Activated T-helper 1 cell treated with anti-CD3 and anti-CD28 coated beads, Interleukin-12 subunit alpha, Interleukin-12 subunit beta, Interleukin-2, Interleukin-4 antibody, amounts not matched to agents 30 ng/mL and 10 ng/mL and 1 ng/mL, durations not matched to agents 14 hours and 24 hours and 36 hours (primary cell): ENCODE measurements around the gene EID1. TPM values are rescaled to one million over a fixed set of nuclear protein-coding genes. Genes with fewer than 3 reads are reported as not detected.
"Not testable (repeated sequence)": the region's sequence is repeated elsewhere in the genome, so short reads cannot be mapped to it uniquely, and the experiment has no call there.

Source experiments
- DNase-seq: peaks from one replicate; pipeline ENCODE4 v3.0.0; 2021; ENCODE audit warnings: low spot score
- H3K27ac Mint-ChIP-seq: one replicate; pipeline ENCODE4 v1.8.0; 2021; ENCODE audit warnings: mild to moderate bottlenecking, mixed read lengths
- H3K27me3 Mint-ChIP-seq: one replicate; pipeline ENCODE4 v1.8.0; 2022; ENCODE audit warnings: mild to moderate bottlenecking, moderate library complexity, mixed read lengths; ENCODE audit not compliant: insufficient read depth
- H3K36me3 Mint-ChIP-seq: one replicate; pipeline ENCODE4 v1.8.0; 2021; ENCODE audit warnings: low read depth, mixed read lengths
- H3K4me1 Mint-ChIP-seq: one replicate; pipeline ENCODE4 v1.8.0; 2021; ENCODE audit warnings: low read depth, mixed read lengths
- H3K4me3 Mint-ChIP-seq: one replicate; pipeline ENCODE4 v1.8.0; 2021; ENCODE audit warnings: mild to moderate bottlenecking, moderate library complexity, mixed read lengths
- H3K9me3 Mint-ChIP-seq: one replicate; pipeline ENCODE4 v1.8.0; 2021; ENCODE audit warnings: mixed read lengths
- intact Hi-C: fragments of 100-400 bp; cut with micrococcal nuclease; formaldehyde crosslinking; loops from one replicate; pipeline ENCODE4 v1.15.1; 2024
- total RNA-seq: library from RNA; stranded (reverse); gene quantifications from 2 replicates; pipeline ENCODE4 v1.2.3, GENCODE V29; 2022

Gene EID1, protein sequence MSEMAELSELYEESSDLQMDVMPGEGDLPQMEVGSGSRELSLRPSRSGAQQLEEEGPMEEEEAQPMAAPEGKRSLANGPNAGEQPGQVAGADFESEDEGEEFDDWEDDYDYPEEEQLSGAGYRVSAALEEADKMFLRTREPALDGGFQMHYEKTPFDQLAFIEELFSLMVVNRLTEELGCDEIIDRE
- total RNA-seq = 177 and 183 TPM in 2 replicates

DNA sequence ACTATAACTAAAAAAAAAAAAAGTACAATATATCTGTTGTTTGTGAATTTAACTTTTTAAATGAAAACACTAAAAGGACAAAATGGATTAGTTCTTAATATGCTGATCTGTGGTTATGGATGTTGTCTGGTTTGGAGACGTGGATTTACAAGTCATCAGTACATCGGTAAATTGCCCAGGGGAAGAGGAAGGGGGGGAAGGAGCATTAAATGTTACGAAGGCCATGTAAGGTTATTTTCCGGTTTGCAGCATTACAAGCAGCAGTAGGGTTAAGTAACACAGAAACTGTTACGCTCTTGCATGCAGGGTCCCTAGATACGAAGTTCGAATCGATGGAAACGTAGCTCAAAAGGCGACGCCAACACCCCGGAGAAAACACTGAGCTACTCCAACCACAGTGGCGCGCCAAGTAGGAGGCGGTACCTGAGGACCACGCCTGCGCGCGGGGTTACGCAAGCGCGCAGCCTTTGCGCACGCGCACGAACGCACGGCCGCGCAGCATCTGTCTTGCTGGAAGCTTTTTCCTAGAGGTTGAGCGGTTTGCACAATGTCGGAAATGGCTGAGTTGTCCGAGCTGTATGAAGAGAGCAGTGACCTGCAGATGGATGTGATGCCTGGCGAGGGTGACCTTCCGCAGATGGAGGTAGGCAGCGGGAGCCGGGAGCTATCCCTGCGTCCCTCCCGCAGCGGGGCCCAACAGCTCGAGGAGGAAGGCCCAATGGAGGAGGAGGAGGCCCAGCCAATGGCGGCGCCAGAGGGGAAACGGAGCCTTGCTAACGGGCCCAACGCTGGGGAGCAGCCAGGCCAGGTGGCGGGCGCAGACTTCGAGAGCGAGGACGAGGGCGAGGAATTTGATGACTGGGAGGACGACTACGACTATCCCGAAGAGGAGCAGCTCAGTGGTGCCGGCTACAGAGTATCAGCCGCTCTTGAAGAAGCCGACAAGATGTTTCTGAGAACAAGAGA is at the start of gene EID1:
TSS of gene EID1 (plus strand) at position 505 of the 966 bp plus-strand sequence. CDS start at position 548, 43 bp downstream.
- Mint-ChIP-seq H3K4me1 (peaks cover 69% of the 10 kb centered on the region), H3K4me3 (peak within 1 kb of the TSS; percentile 99), H3K27ac (peak within 1 kb of the TSS; percentile 97), H3K36me3 (peaks cover 51% of the 10 kb centered on the region), H3K27me3 (no peaks in the 10 kb centered on the region), H3K9me3 (no peaks in the 10 kb centered on the region)
- intact Hi-C loops = loop anchor here (1.0 to 5.0 kb wide), 10 partner anchors 16 to 1257 kb away; partner anchors contain the start of genes CEP152, COPS2, DTWD1 and DUT
- peak; percentile 94 for DNase-seq

DNA sequence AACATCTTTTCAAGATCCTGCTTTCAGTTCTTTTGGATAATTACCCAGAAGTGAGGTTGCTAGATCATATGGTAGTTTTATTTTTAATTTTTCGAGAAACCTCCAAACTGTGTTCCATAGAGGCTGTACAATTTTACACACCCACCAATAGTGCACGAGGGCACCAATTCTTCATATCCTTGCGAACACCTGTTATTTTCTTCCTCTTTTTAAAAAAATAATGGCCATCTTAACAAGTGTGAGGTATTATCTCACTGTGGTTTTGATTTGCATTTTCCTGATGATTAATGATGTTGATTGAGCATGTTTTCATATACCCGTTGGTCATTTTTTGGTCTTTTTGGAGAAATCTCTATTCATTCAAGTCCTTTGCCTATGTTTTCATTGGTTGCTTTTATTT is 49.5 kb upstream of the EID1 start:
- Mint-ChIP-seq H3K4me1 (no peaks in the 10 kb centered on the region), H3K9me3 (peaks cover 13% of the 10 kb centered on the region), H3K27me3 (peaks cover 4% of the 10 kb centered on the region), H3K27ac (no peak overlapping the region), H3K4me3 (no peak overlapping the region), H3K36me3 (peaks cover 5% of the 10 kb centered on the region)
- intact Hi-C loops = no loop called here
- no peak for DNase-seq

DNA sequence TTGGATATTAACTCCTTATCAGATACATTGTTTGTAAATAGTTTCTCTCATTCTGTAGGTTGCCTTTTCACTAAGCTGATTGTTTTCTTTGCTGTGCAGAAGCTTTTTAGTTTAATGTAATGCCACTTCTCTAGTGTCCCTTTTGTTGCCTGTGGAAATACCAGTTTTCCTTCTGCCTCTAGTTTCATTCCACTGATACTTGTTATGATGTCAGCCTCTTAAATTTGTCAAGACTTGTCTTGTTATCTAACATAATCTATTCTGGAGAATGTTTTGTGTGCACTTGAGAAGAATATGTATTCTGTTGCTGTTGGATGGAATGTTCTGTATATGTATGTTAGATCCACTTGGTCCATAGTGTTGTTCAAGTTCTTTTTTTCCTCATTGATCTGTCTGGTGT is 49.0 kb upstream of the EID1 start:
- Mint-ChIP-seq H3K9me3 (peaks cover 15% of the 10 kb centered on the region), H3K4me3 (no peak overlapping the region), H3K36me3 (peaks cover 6% of the 10 kb centered on the region), H3K27ac (no peak overlapping the region), H3K4me1 (no peaks in the 10 kb centered on the region), H3K27me3 (peaks cover 4% of the 10 kb centered on the region)
- intact Hi-C loops = no loop called here
- no peak for DNase-seq

DNA sequence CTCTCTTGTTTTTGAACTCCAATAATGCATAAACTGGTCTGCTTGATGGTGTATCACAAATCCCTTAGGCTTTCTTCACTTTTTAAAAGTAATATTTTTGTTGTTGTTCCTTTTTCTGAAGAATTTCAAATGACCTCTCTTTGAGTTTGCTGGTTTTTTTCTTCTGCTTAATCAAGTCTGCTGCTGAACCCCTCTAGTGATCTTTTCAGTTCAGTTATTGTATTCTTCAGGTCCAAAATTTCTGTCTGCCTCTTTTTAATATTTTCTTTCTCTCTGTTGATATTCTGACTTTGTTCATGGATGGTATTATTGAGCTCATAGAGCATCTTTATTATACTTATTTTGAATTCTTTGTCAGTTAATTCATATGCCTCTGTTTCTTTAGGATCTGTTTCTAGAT is 45.3 kb upstream of the EID1 start:
- Mint-ChIP-seq H3K4me1 (no peaks in the 10 kb centered on the region), H3K4me3 (no peak overlapping the region), H3K27ac (no peak overlapping the region), H3K36me3 (peaks cover 9% of the 10 kb centered on the region), H3K27me3 (peaks cover 3% of the 10 kb centered on the region), H3K9me3 (peaks cover 18% of the 10 kb centered on the region)
- no peak for DNase-seq
- intact Hi-C loops = no loop called here

DNA sequence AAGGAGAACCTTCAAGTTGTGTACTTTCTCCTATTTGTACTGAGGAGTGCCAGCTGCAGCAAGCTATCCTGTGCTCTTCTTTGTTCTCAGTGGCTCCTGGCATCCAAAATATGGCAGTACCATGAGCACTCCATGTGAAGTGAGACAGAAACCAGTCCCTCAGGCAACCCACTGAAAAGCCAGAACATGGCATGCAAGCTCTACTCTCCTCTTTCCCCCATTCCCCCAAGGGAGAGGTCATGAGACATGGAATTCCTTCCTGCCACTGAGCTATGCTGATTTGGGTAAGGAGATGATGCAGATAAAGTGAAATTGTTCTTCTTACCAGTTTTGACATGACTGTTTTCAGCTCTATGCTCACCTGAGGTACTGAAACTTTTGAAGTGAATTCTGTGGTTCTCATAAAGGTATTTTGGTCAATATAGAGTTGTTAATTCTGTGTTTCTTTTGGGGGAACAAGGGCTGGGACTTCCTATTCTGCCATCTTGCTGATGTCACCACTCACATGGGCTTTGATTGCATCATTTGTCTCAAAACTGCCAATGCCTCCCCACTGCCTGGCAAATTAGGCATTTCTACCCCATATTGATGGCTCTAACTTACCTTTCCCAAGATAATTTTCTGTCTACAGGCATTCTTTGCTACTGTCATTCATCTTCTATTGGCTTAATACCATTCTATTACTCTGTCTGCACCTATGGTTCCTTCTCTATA is 44.3 kb upstream of the EID1 start:
- H3K36me3 Mint-ChIP-seq = peaks cover 9% of the 10 kb centered on the region
- no peak for DNase-seq
- H3K27me3 Mint-ChIP-seq = peaks cover 3% of the 10 kb centered on the region
- intact Hi-C loops = no loop called here
- no peak overlapping the region for H3K4me3 Mint-ChIP-seq
- no peak overlapping the region for H3K27ac Mint-ChIP-seq
- peaks cover 18% of the 10 kb centered on the region for H3K9me3 Mint-ChIP-seq
- H3K4me1 Mint-ChIP-seq = no peaks in the 10 kb centered on the region

DNA sequence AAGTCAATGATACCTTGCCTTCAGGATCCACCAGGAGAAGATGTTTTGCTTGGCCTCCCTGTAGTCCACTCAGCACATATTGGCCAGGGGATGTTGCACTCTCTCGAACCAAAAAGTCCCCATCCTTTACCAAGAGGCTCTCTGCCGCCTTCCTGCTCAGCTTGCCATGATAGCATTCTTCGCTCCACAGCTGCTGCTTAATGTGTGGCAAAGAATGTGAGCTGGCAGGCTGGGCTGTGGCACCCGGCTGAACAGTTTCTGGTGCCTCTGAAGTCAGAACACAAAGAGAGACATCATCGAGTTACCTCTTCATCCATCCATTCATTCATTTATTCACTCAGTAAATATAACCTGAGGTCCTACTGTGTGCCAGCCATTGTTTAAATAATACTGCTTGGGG is 43.2 kb upstream of the EID1 start:
- Mint-ChIP-seq H3K27ac (no peak overlapping the region), H3K9me3 (peaks cover 18% of the 10 kb centered on the region), H3K27me3 (no peaks in the 10 kb centered on the region), H3K36me3 (peaks cover 9% of the 10 kb centered on the region), H3K4me3 (no peak overlapping the region), H3K4me1 (no peaks in the 10 kb centered on the region)
- intact Hi-C loops = no loop called here
- no peak for DNase-seq

DNA sequence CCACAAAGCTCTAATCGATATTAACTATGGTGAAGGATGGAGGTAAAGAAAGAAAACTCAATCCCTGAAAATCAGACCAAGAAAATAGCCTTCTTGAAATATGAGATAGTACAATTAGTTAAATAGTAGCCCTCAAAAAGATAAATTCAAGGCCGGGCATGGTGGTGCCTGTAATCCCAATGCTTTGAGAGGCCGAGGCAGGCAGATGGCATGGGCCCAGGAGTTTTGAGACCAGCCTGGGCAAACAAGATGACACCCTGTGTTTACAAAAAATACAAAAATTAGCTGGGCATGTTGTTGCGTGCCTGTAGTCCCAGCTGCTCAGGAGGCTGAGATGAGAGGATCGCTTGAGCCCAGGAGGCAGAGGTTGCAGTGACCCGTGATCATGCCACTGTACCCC is 35.4 kb upstream of the EID1 start:
- no peak for DNase-seq
- Mint-ChIP-seq H3K4me1 (no peaks in the 10 kb centered on the region), H3K4me3 (no peak overlapping the region), H3K27ac (no peak overlapping the region), H3K27me3 (peaks cover 1% of the 10 kb centered on the region), H3K36me3 (peaks cover 9% of the 10 kb centered on the region), H3K9me3 (no peaks in the 10 kb centered on the region)
- intact Hi-C loops = no loop called here

DNA sequence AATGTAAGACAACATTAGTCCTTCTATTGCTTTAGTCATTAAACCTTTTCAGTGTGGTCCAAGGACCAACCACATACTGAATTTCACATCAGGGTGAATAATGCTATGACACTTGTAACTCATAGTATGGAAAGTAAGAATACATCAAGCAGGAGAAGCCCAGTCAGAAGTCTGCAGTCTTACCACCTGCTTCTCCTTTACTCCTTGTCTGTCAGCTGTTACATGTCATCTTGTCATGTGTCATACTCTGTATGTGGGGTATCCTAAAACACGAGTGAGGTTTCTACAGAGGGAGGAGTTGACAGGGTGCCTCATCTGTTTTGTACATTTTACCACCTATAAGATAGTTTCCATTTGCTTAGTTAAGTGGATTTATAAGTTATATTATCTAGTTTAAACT is 32.8 kb upstream of the EID1 start:
- H3K9me3 Mint-ChIP-seq = no peaks in the 10 kb centered on the region
- peaks cover 1% of the 10 kb centered on the region for H3K27me3 Mint-ChIP-seq
- H3K36me3 Mint-ChIP-seq = peaks cover 14% of the 10 kb centered on the region
- no peak for DNase-seq
- no peaks in the 10 kb centered on the region for H3K4me1 Mint-ChIP-seq
- H3K4me3 Mint-ChIP-seq = no peak overlapping the region
- H3K27ac Mint-ChIP-seq = no peak overlapping the region
- intact Hi-C loops = no loop called here

DNA sequence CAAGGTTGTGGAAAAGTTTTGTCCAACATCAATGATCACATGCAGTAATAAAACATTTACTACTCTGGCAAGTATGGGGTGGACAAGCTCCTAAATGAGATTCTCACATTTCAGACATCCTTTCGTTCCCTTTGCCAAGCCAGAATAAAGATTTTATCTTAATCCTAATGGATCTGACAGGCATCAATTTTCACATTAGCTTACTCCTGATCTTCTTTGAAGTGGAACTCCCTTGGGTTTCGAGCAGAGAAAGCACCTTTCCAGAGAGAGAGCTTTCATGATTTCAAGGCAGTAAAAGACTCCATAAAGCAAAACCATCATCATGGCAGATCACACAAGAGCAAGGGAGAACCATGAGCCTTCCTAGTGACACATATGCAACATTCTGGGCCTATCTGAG is 27.3 kb upstream of the EID1 start:
- Mint-ChIP-seq H3K4me3 (no peak overlapping the region), H3K9me3 (no peaks in the 10 kb centered on the region), H3K27ac (no peak overlapping the region), H3K4me1 (no peaks in the 10 kb centered on the region), H3K36me3 (peaks cover 18% of the 10 kb centered on the region), H3K27me3 (peaks cover 8% of the 10 kb centered on the region)
- intact Hi-C loops = no loop called here
- DNase-seq = no peak

DNA sequence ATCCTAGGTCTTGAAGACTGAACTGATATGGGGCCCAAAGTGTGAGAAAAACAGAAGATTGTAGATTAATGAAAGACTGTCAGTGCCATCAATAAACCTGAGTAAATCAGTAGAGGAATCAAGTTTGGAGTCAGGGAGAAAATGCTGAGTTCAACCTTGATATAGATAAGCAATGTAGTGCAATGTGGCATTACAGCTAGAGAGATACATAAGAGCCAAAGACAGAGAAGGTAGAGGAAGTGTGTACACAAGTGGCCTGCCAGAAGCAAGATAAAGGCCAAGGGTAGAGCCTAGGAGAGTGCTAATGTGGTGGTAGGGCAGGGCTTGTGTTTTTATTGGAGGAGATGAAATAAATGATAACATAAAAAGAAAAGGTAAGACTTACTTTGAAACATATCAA is 26.0 kb upstream of the EID1 start:
- Mint-ChIP-seq H3K4me3 (no peak overlapping the region), H3K36me3 (peaks cover 20% of the 10 kb centered on the region), H3K4me1 (no peaks in the 10 kb centered on the region), H3K27me3 (peaks cover 9% of the 10 kb centered on the region), H3K27ac (no peak overlapping the region), H3K9me3 (no peaks in the 10 kb centered on the region)
- intact Hi-C loops = no loop called here
- DNase-seq = no peak

DNA sequence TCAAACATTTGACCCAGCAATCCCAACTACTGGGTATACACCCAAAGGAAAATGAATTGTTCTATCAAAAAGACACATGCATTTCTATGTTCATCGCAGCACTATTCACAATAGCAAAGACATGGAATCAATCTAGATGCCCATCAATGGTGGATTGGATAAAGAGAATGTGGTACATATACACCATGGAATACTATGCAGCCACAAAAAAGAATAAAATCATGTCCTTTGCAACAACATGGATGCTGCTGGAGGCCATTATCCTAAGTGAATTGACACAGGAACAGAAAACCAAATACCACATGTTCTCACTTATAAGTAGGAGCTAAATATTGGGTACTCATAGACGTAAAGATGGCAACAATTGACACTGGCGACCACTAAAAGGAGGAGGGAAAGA is 23.5 kb upstream of the EID1 start:
- H3K27ac Mint-ChIP-seq, H3K4me1 Mint-ChIP-seq, DNase-seq, intact Hi-C loops, H3K9me3 Mint-ChIP-seq, H3K4me3 Mint-ChIP-seq: not testable (repeated sequence)
- Mint-ChIP-seq H3K36me3 (peaks cover 16% of the 10 kb centered on the region), H3K27me3 (peaks cover 15% of the 10 kb centered on the region)

DNA sequence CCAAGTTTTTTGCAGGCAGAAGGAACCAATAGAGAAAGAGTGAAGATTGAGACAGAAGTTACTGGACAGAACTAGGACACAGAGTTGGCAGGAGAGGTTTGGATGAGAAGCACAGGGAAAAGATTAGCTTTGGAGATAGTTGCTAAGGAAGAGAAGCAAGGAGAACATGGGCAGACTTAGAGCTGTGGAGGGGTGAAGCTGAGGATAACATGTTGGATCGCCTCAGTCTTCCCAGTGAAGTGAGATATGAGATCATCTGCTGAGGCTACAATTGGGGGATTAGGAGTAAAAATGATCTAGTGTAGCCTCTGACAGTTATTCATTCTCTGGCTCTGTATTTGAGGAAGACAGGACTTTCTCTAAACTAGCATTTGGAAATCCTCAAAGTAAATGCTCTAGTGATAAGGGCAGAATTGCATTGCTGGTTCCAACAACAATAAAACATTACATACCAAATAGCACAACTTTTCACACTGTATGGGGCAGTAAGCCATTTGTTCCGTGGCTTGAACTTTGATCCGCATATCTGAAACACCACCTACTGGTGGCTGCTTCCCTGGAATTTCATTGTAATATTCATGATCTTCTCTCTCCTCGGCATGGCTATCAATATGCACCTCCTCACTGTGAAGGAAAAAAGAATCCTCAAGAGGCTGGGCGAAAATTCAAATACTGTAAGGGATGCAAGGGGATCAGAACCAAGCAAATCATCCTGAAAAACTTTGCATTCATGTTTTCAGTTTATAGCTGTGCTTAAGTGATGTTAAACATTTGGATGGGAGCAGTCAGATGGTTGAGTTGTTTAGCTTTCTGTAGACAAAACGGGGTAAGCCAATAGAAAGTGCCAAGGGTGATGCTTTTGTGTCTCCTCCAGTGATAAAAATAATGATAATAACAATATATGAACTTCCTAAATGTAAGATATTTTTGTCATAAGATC is 22.2 kb upstream of the EID1 start:
- Mint-ChIP-seq H3K4me1 (peaks cover 9% of the 10 kb centered on the region), H3K36me3 (peaks cover 13% of the 10 kb centered on the region), H3K9me3 (no peaks in the 10 kb centered on the region), H3K27me3 (peaks cover 15% of the 10 kb centered on the region), H3K27ac (no peak overlapping the region), H3K4me3 (no peak overlapping the region)
- intact Hi-C loops = no loop called here
- DNase-seq = no peak
